Small intestine (tissue), 7 donors: Measurements from ENCODE around the gene ENDOD1. TPM values are rescaled to one million over a fixed set of nuclear protein-coding genes. Genes with fewer than 3 reads are reported as not detected.

Source experiments
- DNase-seq, 2 donors: peaks; one replicate each; pipeline versions ENCODE4 v3.0.0 to v3.0.0-alpha.2; 2013
- FAIRE-seq: peaks from 2 replicates; lab custom pipeline; 2012; peaks lifted over from hg19 to GRCh38; lab: Jason Lieb, UNC
- H3K27ac ChIP-seq, 3 donors: one replicate each; pipeline ENCODE4 v1.5.1; 2013; ENCODE audit warnings: low read length in 2 of 3, mild to moderate bottlenecking in 2 of 3, control low read depth in 1 of 3, inconsistent platforms in 1 of 3, low read depth in 1 of 3, moderate library complexity in 1 of 3
- H3K27me3 ChIP-seq, 3 donors: one replicate each; pipeline ENCODE4 v1.6.1; 2013; ENCODE audit warnings: low read length in 3 of 3, inconsistent platforms in 1 of 3; ENCODE audit not compliant: control insufficient read depth in 3 of 3, insufficient read depth in 3 of 3
- H3K36me3 ChIP-seq, 3 donors: one replicate each; pipeline ENCODE4 v1.6.1; 2013; ENCODE audit warnings: low read length in 3 of 3, inconsistent platforms in 1 of 3, low read depth in 1 of 3, mild to moderate bottlenecking in 1 of 3, moderate library complexity in 1 of 3; ENCODE audit not compliant: control insufficient read depth in 3 of 3, insufficient read depth in 2 of 3
- H3K4me1 ChIP-seq, 3 donors: one replicate each; pipeline ENCODE4 v1.6.1; 2013; ENCODE audit warnings: low read length in 2 of 3, inconsistent platforms in 1 of 3, low read depth in 1 of 3, mild to moderate bottlenecking in 1 of 3, moderate library complexity in 1 of 3; ENCODE audit not compliant: control insufficient read depth in 3 of 3, insufficient read depth in 2 of 3
- H3K4me3 ChIP-seq, 3 donors: one replicate each; pipeline ENCODE4 v1.5.1; 2013; ENCODE audit warnings: low read length in 3 of 3, control low read depth in 1 of 3, inconsistent platforms in 1 of 3, low read depth in 1 of 3, mild to moderate bottlenecking in 1 of 3, moderate library complexity in 1 of 3
- H3K9me3 ChIP-seq, 2 donors: one replicate each; pipeline ENCODE4 v1.6.1; 2013; ENCODE audit warnings: low read depth in 1 of 2, low read length in 1 of 2; ENCODE audit not compliant: control insufficient read depth in 2 of 2, insufficient read depth in 1 of 2
- WGBS, 3 donors: extraction: QIAGEN DNeasy Blood & Tissue Kit; methylation state at CpG; one replicate each; pipeline ENCODE4 v1.1.7; 2013; 5-methylcytosine and 5-hydroxymethylcytosine counted together
- polyA plus RNA-seq, 4 donors: library from polyadenylated mRNA; stranded (reverse) in 3 of 4; unstranded in 1 of 4; fragments of 200-250 nt in 3 of 4; fragments of 120-200 nt in 1 of 4; gene quantifications; one replicate each; pipeline versions ENCODE4 v1.2.1 to v1.2.3, GENCODE V29; 2013
- donor health status: healthy with polysubstance abuse.
- donor health status: control.
- donor health status: control.
- donor health status: Bipolar disorder and iron deficiency.
- donor health status: healthy.

Gene ENDOD1
- polyA plus RNA-seq, 4 donors: 4.3 to 38.2 (median 12.2) TPM

DNA sequence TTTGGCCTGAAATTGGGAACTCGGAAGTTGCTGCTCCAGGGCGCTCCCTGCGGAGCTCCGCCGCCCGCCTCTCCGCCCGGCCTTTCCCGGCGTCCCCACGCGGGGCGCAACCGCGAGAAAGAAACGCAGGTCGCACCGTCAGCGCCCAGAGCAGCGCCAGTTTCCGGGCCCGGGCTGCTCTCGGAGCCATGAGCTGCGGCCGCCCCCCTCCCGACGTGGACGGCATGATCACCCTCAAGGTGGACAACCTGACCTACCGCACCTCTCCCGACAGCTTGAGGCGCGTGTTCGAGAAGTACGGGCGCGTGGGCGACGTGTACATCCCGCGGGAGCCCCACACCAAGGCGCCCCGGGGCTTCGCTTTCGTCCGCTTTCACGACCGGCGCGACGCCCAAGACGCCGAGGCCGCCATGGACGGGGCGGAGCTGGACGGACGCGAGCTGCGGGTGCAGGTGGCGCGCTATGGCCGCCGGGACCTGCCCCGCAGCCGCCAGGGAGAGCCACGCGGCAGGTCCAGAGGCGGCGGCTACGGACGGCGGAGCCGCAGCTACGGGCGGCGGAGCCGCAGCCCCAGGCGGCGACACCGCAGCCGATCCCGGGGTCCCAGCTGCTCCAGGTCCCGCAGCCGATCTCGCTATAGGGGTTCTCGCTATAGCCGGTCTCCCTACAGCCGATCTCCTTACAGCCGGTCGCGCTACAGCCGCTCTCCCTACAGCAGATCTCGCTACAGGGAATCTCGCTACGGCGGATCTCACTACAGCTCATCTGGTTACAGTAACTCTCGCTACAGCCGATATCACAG is 22.4 kb upstream of the ENDOD1 start:
- Histone ChIP-seq H3K27me3 (no peaks in the 10 kb centered on the region), H3K36me3 (peaks cover 0 to 3% (median 0%) of the 10 kb centered on the region in 3 donors), H3K4me3 (peak overlapping the region; percentile 85 to 93 (median 86)), H3K27ac (peak overlapping the region; percentile 99 to 100 (median 100)), H3K4me1 (peaks cover 0 to 2% (median 0%) of the 10 kb centered on the region in 3 donors), H3K9me3 (no peaks in the 10 kb centered on the region)
- DNase-seq: peak; percentile 69 to 91
- WGBS, 3 donors: 0 to 1% (median 0%) methylated on average over 70 to 98 of the region's 98 CpGs
- FAIRE-seq: no peak

DNA sequence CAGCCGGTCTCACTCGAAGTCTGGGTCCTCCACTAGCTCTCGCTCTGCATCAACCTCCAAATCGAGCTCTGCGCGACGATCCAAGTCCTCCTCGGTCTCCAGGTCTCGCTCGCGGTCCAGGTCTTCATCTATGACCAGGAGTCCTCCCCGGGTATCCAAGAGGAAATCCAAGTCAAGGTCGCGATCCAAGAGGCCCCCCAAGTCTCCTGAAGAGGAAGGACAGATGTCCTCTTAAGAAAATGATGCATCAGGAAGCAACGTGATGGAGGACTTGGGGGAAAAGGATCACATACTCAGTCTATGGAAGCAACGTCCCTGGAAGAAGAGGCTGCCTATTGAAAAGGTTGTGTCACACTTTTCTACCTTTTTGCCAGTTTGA is 21.8 kb upstream of the ENDOD1 start:
- Histone ChIP-seq H3K4me3 (peak overlapping the region; percentile 85 to 93 (median 86)), H3K36me3 (peaks cover 0 to 3% (median 0%) of the 10 kb centered on the region in 3 donors), H3K27ac (peak overlapping the region; percentile 99 to 100 (median 100)), H3K9me3 (no peaks in the 10 kb centered on the region), H3K4me1 (peaks cover 0 to 2% (median 0%) of the 10 kb centered on the region in 3 donors), H3K27me3 (no peaks in the 10 kb centered on the region)
- WGBS, 3 donors: 0% methylated on average over 16 of the region's 16 CpGs
- no peak for FAIRE-seq
- DNase-seq: peak in 1 of 2 donors; percentile 51

- H3K36me3 ChIP-seq: peaks cover 0 to 3% (median 0%) of the 10 kb centered on the region in 3 donors
- DNase-seq (peak; percentile 94 to 96), FAIRE-seq (peak; percentile 10)
- H3K4me1 ChIP-seq: peaks cover 0 to 2% (median 0%) of the 10 kb centered on the region in 3 donors
- H3K9me3 ChIP-seq: no peaks in the 10 kb centered on the region
- WGBS, 3 donors: 1 to 6% (median 2%) methylated on average over 5 of the region's 5 CpGs
- H3K27ac ChIP-seq: peak overlapping the region; percentile 99 to 100 (median 100)
- no peaks in the 10 kb centered on the region for H3K27me3 ChIP-seq
- peak overlapping the region; percentile 85 to 93 (median 86) for H3K4me3 ChIP-seq
These were observed 21.1 kb upstream of the ENDOD1 start for GRCh38 chr11:95068549-95068948.

- no peak for FAIRE-seq
These were observed 19.2 kb upstream of the ENDOD1 start for GRCh38 chr11:95070471-95070870.

DNA sequence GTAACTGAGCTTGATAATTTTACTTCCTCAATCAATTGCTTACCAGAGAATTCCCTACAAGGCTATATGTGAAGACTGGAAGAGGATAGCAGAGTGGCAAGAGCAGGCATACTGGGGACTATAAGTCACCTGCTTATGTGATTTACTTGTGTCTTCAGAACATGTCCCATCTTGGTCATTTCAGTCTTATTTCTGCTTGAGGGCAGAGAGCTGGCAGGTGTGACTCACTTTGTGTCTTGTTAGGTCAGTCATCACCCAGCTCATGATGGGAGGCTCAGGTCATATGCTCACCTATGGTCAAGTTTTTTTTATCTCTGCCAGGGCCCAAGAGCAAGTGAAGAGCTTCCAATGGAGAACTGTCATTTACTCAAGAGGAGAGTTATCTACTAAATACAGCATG is 16.7 kb upstream of the ENDOD1 start:
- no peaks in the 10 kb centered on the region for H3K27me3 ChIP-seq
- no peak overlapping the region for H3K27ac ChIP-seq
- FAIRE-seq: no peak
- H3K36me3 ChIP-seq: peaks cover 0 to 3% (median 0%) of the 10 kb centered on the region in 3 donors
- H3K4me3 ChIP-seq: no peak overlapping the region
- H3K9me3 ChIP-seq: no peaks in the 10 kb centered on the region
- DNase-seq: no peak
- H3K4me1 ChIP-seq: peaks cover 0 to 6% (median 5%) of the 10 kb centered on the region in 3 donors

More at GRCh38 chr11:95070471-95070870, 19.2 kb upstream of the ENDOD1 start:
- peaks cover 0 to 3% (median 0%) of the 10 kb centered on the region in 3 donors for H3K36me3 ChIP-seq
- peaks cover 0 to 6% (median 5%) of the 10 kb centered on the region in 3 donors for H3K4me1 ChIP-seq
- H3K27ac ChIP-seq: no peak overlapping the region
- no peak overlapping the region for H3K4me3 ChIP-seq
- DNase-seq: no peak
- no peaks in the 10 kb centered on the region for H3K9me3 ChIP-seq
- 89 to 94% (median 92%) methylated on average over 1 of the region's 1 CpG for WGBS, 3 donors
- no peaks in the 10 kb centered on the region for H3K27me3 ChIP-seq

DNA sequence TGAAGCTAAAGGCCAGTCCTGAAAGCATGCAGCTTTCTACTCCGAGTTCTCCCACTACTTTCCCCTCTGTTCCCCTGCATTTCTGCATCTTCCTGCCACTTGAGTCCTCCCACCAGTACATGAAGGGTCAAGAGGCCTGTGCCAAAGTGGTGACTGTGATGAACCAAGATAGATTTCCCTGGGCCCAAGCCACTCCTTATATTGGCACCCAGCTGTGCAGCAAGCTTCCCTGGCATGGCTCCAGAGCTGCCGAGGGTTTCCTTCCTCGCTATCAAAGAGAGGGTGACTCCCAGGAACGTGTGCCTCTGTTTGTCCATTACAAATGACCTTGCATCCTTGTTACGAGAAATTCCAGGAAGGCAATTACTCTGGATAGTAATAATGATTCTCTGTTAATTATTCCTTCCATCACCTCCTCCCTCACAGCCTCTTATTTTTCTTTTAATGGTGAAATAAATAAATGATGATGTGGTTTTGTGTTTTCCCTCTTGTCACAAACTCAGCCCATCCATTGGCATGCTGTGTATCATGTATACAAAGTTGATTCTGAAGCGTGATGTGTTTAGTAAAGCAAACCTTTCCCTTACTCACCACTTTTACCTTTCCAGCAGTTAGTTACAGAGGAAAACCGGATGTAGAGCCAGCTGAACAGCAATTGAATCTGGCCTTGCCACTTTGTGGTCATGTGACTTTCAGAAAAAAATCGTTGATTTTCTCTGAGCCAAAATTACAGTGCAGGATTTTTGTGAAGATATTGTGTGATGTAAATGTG is 14.7 kb upstream of the ENDOD1 start:
- DNase-seq (peak; percentile 46 to 84), FAIRE-seq (no peak)
- H3K9me3 ChIP-seq: no peaks in the 10 kb centered on the region
- H3K4me1 ChIP-seq: peaks cover 0 to 6% (median 5%) of the 10 kb centered on the region in 3 donors
- H3K4me3 ChIP-seq: no peak overlapping the region
- WGBS, 3 donors: 26 to 33% (median 29%) methylated on average over 8 of the region's 8 CpGs
- no peaks in the 10 kb centered on the region for H3K27me3 ChIP-seq
- H3K27ac ChIP-seq: peak overlapping the region in 1 of 3 donors; percentile 45
- H3K36me3 ChIP-seq: peaks cover 0 to 2% (median 0%) of the 10 kb centered on the region in 3 donors

DNA sequence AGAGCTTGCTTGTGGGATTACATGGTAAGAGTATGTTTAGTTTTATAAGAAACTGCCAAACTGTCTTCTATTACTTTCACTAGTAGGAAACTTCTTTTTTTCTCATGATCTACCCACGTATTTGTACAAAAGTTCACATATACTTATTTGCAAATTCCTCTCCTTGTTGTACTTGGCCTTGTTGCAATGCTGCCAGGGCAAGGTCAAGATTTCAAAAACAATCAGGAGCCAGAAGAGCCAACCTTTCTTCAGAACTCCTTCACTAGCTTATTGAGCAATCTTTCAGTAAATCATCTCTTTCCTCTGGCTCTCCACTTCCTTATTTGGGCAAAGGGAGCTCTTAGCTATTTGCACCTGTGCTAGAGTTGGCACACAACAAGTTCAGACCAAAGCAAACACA is 13.2 kb upstream of the ENDOD1 start:
- H3K4me3 ChIP-seq: no peak overlapping the region
- no peak overlapping the region for H3K27ac ChIP-seq
- FAIRE-seq (no peak), DNase-seq (peak in 1 of 2 donors; percentile 62)
- no peaks in the 10 kb centered on the region for H3K27me3 ChIP-seq
- peaks cover 0 to 5% (median 4%) of the 10 kb centered on the region in 3 donors for H3K4me1 ChIP-seq
- H3K9me3 ChIP-seq: no peaks in the 10 kb centered on the region
- WGBS, 3 donors: 4 to 15% (median 15%) methylated on average over 1 of the region's 1 CpG
- no peaks in the 10 kb centered on the region for H3K36me3 ChIP-seq

DNA sequence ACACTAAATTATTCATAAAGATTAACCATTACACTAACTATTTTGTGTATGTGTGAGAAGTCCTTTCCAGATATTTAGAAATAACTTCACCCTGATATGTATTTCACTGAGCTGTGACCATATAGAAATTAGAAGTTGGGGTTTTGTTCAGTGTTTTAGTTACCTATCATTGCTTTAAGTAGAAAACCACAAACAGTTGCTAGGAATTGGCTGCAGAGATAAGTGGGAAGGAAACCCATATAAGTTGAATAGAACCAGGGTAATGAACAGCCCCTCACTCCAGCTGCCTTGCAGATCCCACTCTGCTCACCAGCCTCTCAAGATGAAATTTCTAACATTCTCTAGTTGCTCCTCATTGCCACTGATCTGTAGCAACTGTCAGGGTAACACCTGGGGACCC is 12.7 kb upstream of the ENDOD1 start:
- Histone ChIP-seq H3K4me1 (peaks cover 0 to 5% (median 4%) of the 10 kb centered on the region in 3 donors), H3K36me3 (no peaks in the 10 kb centered on the region), H3K9me3 (no peaks in the 10 kb centered on the region), H3K4me3 (no peak overlapping the region), H3K27me3 (no peaks in the 10 kb centered on the region), H3K27ac (no peak overlapping the region)
- DNase-seq: no peak
- no peak for FAIRE-seq
